GM23248 (cell line): ENCODE data around the gene OSBP2. TPM values are rescaled to one million over a fixed set of nuclear protein-coding genes. Genes with fewer than 3 reads are reported as not detected.
A peak's percentile ranks its signal among the peaks of the same experiment; 100 is the strongest.

Source experiments
- DNase-seq: peaks from one replicate; pipeline ENCODE4 v3.0.0-alpha.2; 2015
- H2AFZ ChIP-seq: fragments of 200-600 bp; sonication (generic); 2 replicates; pipeline ENCODE4 v1.6.1; 2016; ENCODE audit warnings: antibody characterized with exemption
- H3F3A ChIP-seq: fragments of 200-600 bp; sonication (generic); 2 replicates; pipeline ENCODE4 v1.6.1; 2016; ENCODE audit warnings: mild to moderate bottlenecking, antibody characterized with exemption, mixed run types; ENCODE audit not compliant: insufficient read depth
- H3K27ac ChIP-seq: fragments of 200-600 bp; sonication (generic); 2 replicates; pipeline ENCODE4 v1.5.1; 2016; ENCODE audit warnings: mild to moderate bottlenecking
- H3K27me3 ChIP-seq: fragments of 200-600 bp; sonication (generic); replicated peaks from 2 replicates; pipeline ENCODE4 v1.6.1; 2016; ENCODE audit warnings: mild to moderate bottlenecking; ENCODE audit not compliant: insufficient read depth
- H3K36me3 ChIP-seq: fragments of 200-600 bp; sonication (generic); 2 replicates; pipeline ENCODE4 v1.6.1; 2016; ENCODE audit warnings: low read depth, mild to moderate bottlenecking
- H3K4me1 ChIP-seq: fragments of 200-600 bp; sonication (generic); 2 replicates; pipeline ENCODE4 v1.6.1; 2016; ENCODE audit warnings: mild to moderate bottlenecking; ENCODE audit not compliant: insufficient read depth
- H3K4me2 ChIP-seq: fragments of 200-600 bp; sonication (generic); one replicate; pipeline ENCODE4 v1.6.1; 2016; ENCODE audit warnings: mild to moderate bottlenecking; ENCODE audit not compliant: unreplicated experiment
- H3K4me3 ChIP-seq: fragments of 200-600 bp; sonication (generic); 2 replicates; pipeline ENCODE4 v1.5.1; 2016; ENCODE audit warnings: mild to moderate bottlenecking
- H3K79me2 ChIP-seq: fragments of 200-600 bp; sonication (generic); 2 replicates; pipeline ENCODE4 v1.6.1; 2016; ENCODE audit warnings: mild to moderate bottlenecking; ENCODE audit not compliant: insufficient read depth
- H3K9ac ChIP-seq: fragments of 200-600 bp; sonication (generic); 2 replicates; pipeline ENCODE4 v1.6.1; 2016; ENCODE audit warnings: mild to moderate bottlenecking
- H3K9me2 ChIP-seq: fragments of 200-600 bp; sonication (generic); 2 replicates; pipeline ENCODE4 v1.6.1; 2016; ENCODE audit warnings: mixed run types, mild to moderate bottlenecking, moderate library complexity; ENCODE audit not compliant: insufficient read depth
- H3K9me3 ChIP-seq: fragments of 200-600 bp; sonication (generic); one replicate; pipeline ENCODE4 v1.6.1; 2017; ENCODE audit warnings: low read depth
- H4K20me1 ChIP-seq: fragments of 200-600 bp; sonication (generic); 2 replicates; pipeline ENCODE4 v1.6.0; 2016; ENCODE audit not compliant: insufficient read depth
- EZH2 ChIP-seq: fragments of 200-600 bp; sonication (generic); IDR thresholded peaks from 2 replicates; pipeline ENCODE4 v1.6.1; 2018; ENCODE audit warnings: antibody characterized with exemption, mild to moderate bottlenecking; ENCODE audit not compliant: insufficient read depth, poor library complexity, severe bottlenecking
- EZH2phosphoT487 ChIP-seq: fragments of 200-600 bp; sonication (generic); IDR thresholded peaks from 2 replicates; pipeline ENCODE4 v1.6.1; 2018; ENCODE audit warnings: antibody characterized with exemption, moderate library complexity, mild to moderate bottlenecking, low read depth; ENCODE audit not compliant: insufficient read depth
- WGBS, 2 experiments: methylation state at CpG; one replicate each; pipeline ENCODE4 v1.1.6; 2015 to 2017; ENCODE audit warnings: low lambda C conversion rate in 2 of 2, low coverage in 1 of 2; ENCODE audit errors: missing lambda C conversion rate in 2 of 2; 5-methylcytosine and 5-hydroxymethylcytosine counted together
- in situ Hi-C: fragments of 300-500 bp; cut with MboI; formaldehyde crosslinking; loops from 2 replicates; pipeline ENCODE4 v1.15.0; 2020
- polyA plus RNA-seq: library from polyadenylated mRNA; unstranded; fragments of >200 nt; fragmentation: Nextera tagmentation; extraction: Ambion mirVana; gene quantifications from 2 replicates; pipeline ENCODE4 v1.2.1, GENCODE V29; 2016
- total RNA-seq: library from RNA; depleted of rRNA; stranded (reverse); fragments of >200 nt; shearing (Covaris generic); gene quantifications from 2 replicates; pipeline ENCODE4 v1.2.3, GENCODE V29; 2014

OSBP2 gene
- total and polyA plus RNA-seq, 2 experiments from 2014 or later = 1.1 to 1.3 TPM

GRCh38 chr22:30889268-30889995 lies 194.8 kb downstream of the OSBP2 start:
- Histone ChIP-seq H3K9ac (no peak overlapping the region), H3K27me3 (no peaks in the 10 kb centered on the region), H2AFZ (no peak overlapping the region), H3K27ac (no peak overlapping the region), H3K4me2 (no peak overlapping the region), H3K4me3 (no peak overlapping the region), H3K4me1 (no peaks in the 10 kb centered on the region), H3K9me3 (no peaks in the 10 kb centered on the region), H3K9me2 (no peaks in the 10 kb centered on the region), H3K79me2 (no peaks in the 10 kb centered on the region), H3F3A (no peaks in the 10 kb centered on the region), H3K36me3 (no peaks in the 10 kb centered on the region), H4K20me1 (no peaks in the 10 kb centered on the region)
- in situ Hi-C loops = no loop called here
- TF ChIP-seq EZH2phosphoT487 = no peak
- TF ChIP-seq EZH2 = no peak
- 84 to 87% methylated on average over 17 of the region's 17 CpGs for WGBS, 2 experiments
- no peak for DNase-seq

GRCh38 chr22:30889996-30890480 lies 195.4 kb downstream of the OSBP2 start:
- TF ChIP-seq EZH2phosphoT487 = no peak
- no peak for TF ChIP-seq EZH2
- Histone ChIP-seq H3K9me2 (no peaks in the 10 kb centered on the region), H3K9me3 (no peaks in the 10 kb centered on the region), H3F3A (no peaks in the 10 kb centered on the region), H4K20me1 (no peaks in the 10 kb centered on the region), H3K27me3 (no peaks in the 10 kb centered on the region), H3K79me2 (no peaks in the 10 kb centered on the region), H3K36me3 (no peaks in the 10 kb centered on the region), H3K27ac (no peak overlapping the region), H3K9ac (no peak overlapping the region), H3K4me2 (no peak overlapping the region), H3K4me3 (no peak overlapping the region), H3K4me1 (no peaks in the 10 kb centered on the region), H2AFZ (no peak overlapping the region)
- 78 to 79% methylated on average over 9 of the region's 9 CpGs for WGBS, 2 experiments
- in situ Hi-C loops = no loop called here
- no peak for DNase-seq

GRCh38 chr22:30890686-30891442 lies 196.2 kb downstream of the OSBP2 start:
- Histone ChIP-seq H3K9me3 (no peaks in the 10 kb centered on the region), H3K4me2 (no peak overlapping the region), H3K4me1 (no peaks in the 10 kb centered on the region), H2AFZ (no peak overlapping the region), H3K4me3 (no peak overlapping the region), H3K36me3 (no peaks in the 10 kb centered on the region), H3K79me2 (no peaks in the 10 kb centered on the region), H3K9me2 (no peaks in the 10 kb centered on the region), H3K27ac (no peak overlapping the region), H4K20me1 (no peaks in the 10 kb centered on the region), H3F3A (no peaks in the 10 kb centered on the region), H3K27me3 (no peaks in the 10 kb centered on the region), H3K9ac (no peak overlapping the region)
- 78 to 83% methylated on average over 17 of the region's 17 CpGs for WGBS, 2 experiments
- in situ Hi-C loops = no loop called here
- no peak for TF ChIP-seq EZH2
- no peak for TF ChIP-seq EZH2phosphoT487
- DNase-seq = peak; percentile 59

- no peaks in the 10 kb centered on the region for H3K27me3 ChIP-seq
- in situ Hi-C loops = no loop called here
- H3F3A ChIP-seq = no peaks in the 10 kb centered on the region
- H3K4me3 ChIP-seq = no peak overlapping the region
- H3K4me2 ChIP-seq = no peak overlapping the region
- 82 to 83% methylated on average over 8 of the region's 8 CpGs for WGBS, 2 experiments
- no peaks in the 10 kb centered on the region for H3K9me2 ChIP-seq
- no peaks in the 10 kb centered on the region for H3K79me2 ChIP-seq
- DNase-seq = no peak
- no peaks in the 10 kb centered on the region for H3K4me1 ChIP-seq
- H3K9ac ChIP-seq = no peak overlapping the region
- H2AFZ ChIP-seq = no peak overlapping the region
- no peaks in the 10 kb centered on the region for H3K36me3 ChIP-seq
- TF ChIP-seq EZH2 (no peak), EZH2phosphoT487 (no peak)
- H3K27ac ChIP-seq = no peak overlapping the region
- no peaks in the 10 kb centered on the region for H3K9me3 ChIP-seq
- no peaks in the 10 kb centered on the region for H4K20me1 ChIP-seq
Measured at GRCh38 chr22:30891443-30891755, 196.7 kb downstream of the OSBP2 start.
